ENCODE measurements around the gene MYBPHL. TPM values are rescaled to one million over a fixed set of nuclear protein-coding genes. Genes with fewer than 3 reads are reported as not detected.

The MYBPHL gene
- total RNA-seq, 4 donors from 2014 or later: not detected

GRCh38 chr1:109299558-109300343 lies 7.1 kb downstream of the MYBPHL start:
- Histone ChIP-seq H3K4me3 (no peak overlapping the region), H3K27me3 (no peaks in the 10 kb centered on the region), H3K9me3 (no peaks in the 10 kb centered on the region), H3K4me1 (peaks cover 0 to 8% (median 0%) of the 10 kb centered on the region in 4 donors), H3K36me3 (no peaks in the 10 kb centered on the region), H3K27ac (peak overlapping the region in 2 of 4 donors; percentile 21 to 45)
- TF ChIP-seq POLR2A (IDR thresholded peaks at IDR 0.05): no peak
- TF ChIP-seq CTCF (IDR thresholded peaks at IDR 0.05): no peak
- no peak for DNase-seq

GRCh38 chr1:109298666-109299557 lies 7.9 kb downstream of the MYBPHL start:
- Histone ChIP-seq H3K36me3 (no peaks in the 10 kb centered on the region), H3K4me3 (no peak overlapping the region), H3K9me3 (no peaks in the 10 kb centered on the region), H3K27me3 (no peaks in the 10 kb centered on the region), H3K4me1 (peaks cover 0 to 8% (median 0%) of the 10 kb centered on the region in 4 donors), H3K27ac (peak overlapping the region in 2 of 4 donors; percentile 21 to 45)
- no peak for TF ChIP-seq POLR2A (IDR thresholded peaks at IDR 0.05)
- TF ChIP-seq CTCF (IDR thresholded peaks at IDR 0.05): no peak
- DNase-seq: no peak

GRCh38 chr1:109296782-109297181 lies 10.0 kb downstream of the MYBPHL start:
- no peak for TF ChIP-seq POLR2A (IDR thresholded peaks at IDR 0.05)
- no peak for TF ChIP-seq CTCF (IDR thresholded peaks at IDR 0.05)
- H3K4me1 ChIP-seq: peaks cover 0 to 8% (median 0%) of the 10 kb centered on the region in 4 donors
- DNase-seq: no peak
- H3K4me3 ChIP-seq: no peak overlapping the region
- no peak overlapping the region for H3K27ac ChIP-seq
- H3K9me3 ChIP-seq: no peaks in the 10 kb centered on the region
- H3K36me3 ChIP-seq: no peaks in the 10 kb centered on the region
- no peaks in the 10 kb centered on the region for H3K27me3 ChIP-seq

- TF ChIP-seq CTCF (IDR thresholded peaks at IDR 0.05) (no peak), POLR2A (IDR thresholded peaks at IDR 0.05) (no peak)
- Histone ChIP-seq H3K27ac (no peak overlapping the region), H3K36me3 (no peaks in the 10 kb centered on the region)
Observed at GRCh38 chr1:109295712-109296415, 10.9 kb downstream of the MYBPHL start.

GRCh38 chr1:109294481-109294880 lies 12.3 kb downstream of the MYBPHL start:
- TF ChIP-seq POLR2A (IDR thresholded peaks at IDR 0.05) (no peak), CTCF (IDR thresholded peaks at IDR 0.05) (no peak)
- H3K4me3 ChIP-seq: no peak overlapping the region
- no peaks in the 10 kb centered on the region for H3K9me3 ChIP-seq
- H3K27ac ChIP-seq: no peak overlapping the region
- DNase-seq: no peak
- H3K4me1 ChIP-seq: peaks cover 0 to 6% (median 0%) of the 10 kb centered on the region in 4 donors
- H3K36me3 ChIP-seq: no peaks in the 10 kb centered on the region
- H3K27me3 ChIP-seq: no peaks in the 10 kb centered on the region

More at GRCh38 chr1:109295712-109296415, 10.9 kb downstream of the MYBPHL start:
- Histone ChIP-seq H3K4me1 (peaks cover 0 to 8% (median 0%) of the 10 kb centered on the region in 4 donors), H3K9me3 (no peaks in the 10 kb centered on the region), H3K4me3 (no peak overlapping the region), H3K27me3 (no peaks in the 10 kb centered on the region)
- DNase-seq: no peak
